Ureter (tissue), 1 donor: Measurements from ENCODE around the gene TMEM53. TPM values are rescaled to one million over a fixed set of nuclear protein-coding genes. Genes with fewer than 3 reads are reported as not detected.

Source experiments
- DNase-seq: peaks from one replicate; pipeline ENCODE4 v3.0.0-alpha.2; 2020; ENCODE audit warnings: low spot score
- total RNA-seq: library from RNA; stranded (reverse); gene quantifications from one replicate; pipeline ENCODE4 v1.2.4, GENCODE V29; 2023
- donor health status: DM: yes; HTN: yes; CAD: no.

The TMEM53 gene
- total RNA-seq, 1 donor from 2014 or later = 20.5 TPM

GRCh38 chr1:44628962-44629756 is 45.1 kb downstream of the TMEM53 start:
- no peak for DNase-seq

GRCh38 chr1:44625348-44625747 is 48.9 kb downstream of the TMEM53 start:
- DNase-seq = no peak

DNA sequence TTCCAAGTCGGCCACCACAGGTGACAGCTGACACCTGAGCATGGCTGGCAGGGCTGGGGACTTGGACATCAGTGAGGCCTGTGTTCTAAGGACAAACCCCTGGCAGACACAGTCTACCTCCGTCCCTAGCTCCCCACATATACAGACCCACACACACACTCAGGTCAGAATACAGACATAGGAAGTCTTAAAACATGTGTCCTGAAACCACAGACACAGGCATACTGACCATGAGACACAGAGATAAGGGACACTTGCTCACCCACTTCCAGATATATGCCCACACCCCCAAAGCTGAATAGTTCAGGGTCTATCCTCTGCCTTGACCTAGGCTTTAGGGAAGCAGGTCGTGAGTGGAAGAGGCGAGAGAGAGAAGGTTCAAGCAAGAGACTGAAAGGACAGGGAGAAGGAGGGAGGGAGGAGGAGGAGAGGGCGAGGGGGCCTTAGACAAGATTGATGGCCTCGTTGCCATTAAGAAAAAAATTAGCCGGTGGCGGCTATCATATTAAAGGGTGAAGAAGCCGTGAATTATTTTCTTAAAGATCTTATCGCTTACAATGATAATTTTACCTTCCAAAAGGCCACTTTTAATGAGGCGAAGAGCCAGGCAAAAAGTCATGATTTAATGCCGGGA is 49.9 kb downstream of the TMEM53 start:
- no peak for DNase-seq

DNA sequence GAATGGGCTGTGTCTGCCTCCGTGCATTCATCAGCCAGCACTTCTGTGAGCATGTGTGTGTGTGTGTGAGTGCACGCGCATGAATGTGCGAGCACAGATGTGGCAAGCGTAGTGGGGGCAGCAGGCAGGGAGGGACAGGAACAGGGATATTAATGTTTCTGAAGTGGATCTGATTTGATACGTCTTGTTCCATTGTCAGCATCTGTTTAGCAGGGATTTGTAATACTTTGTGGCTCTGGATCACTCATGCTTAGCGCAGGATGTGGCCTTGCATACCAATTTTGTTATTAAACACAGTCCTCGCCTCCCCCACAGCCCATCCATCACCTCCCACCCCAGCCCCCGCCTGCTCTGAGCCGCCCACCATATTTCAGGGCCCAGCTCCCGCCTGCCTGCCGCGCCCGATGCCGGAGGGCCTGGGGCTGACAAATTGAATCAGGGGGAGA is 52.4 kb downstream of the TMEM53 start:
- DNase-seq = no peak

GRCh38 chr1:44620072-44620471 is 54.2 kb downstream of the TMEM53 start:
- DNase-seq = no peak

DNA sequence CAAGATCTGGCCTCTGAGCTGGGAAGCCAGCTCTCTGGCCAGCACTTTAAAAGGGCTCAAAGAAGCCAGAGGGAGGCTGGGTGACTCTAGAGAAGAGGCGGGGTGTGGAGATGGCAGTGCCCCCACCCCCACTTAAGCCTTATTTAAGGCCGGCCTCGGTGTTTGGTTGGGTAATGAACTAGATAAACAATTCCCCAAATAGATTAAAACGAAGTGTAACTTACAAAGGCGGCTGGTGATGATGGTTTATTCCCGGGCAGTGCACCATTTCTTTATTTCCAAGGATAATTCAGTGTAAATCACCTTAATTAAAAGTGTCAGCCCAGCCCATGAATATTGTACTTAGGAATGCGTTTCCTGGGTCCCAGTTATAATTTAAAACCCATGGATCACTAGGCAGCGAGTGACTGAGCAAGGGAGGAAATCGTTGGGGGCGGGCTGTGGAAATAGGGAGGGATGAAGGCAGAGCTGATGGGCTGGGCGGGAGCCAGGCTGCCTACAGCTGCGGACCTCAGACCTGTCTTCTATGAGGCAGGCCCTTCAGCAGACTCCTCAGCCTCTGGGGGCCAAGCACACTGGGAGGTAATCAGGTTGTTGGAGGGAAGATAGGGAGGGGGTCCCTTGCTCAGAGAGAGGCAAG is 54.9 kb downstream of the TMEM53 start:
- DNase-seq = no peak

DNA sequence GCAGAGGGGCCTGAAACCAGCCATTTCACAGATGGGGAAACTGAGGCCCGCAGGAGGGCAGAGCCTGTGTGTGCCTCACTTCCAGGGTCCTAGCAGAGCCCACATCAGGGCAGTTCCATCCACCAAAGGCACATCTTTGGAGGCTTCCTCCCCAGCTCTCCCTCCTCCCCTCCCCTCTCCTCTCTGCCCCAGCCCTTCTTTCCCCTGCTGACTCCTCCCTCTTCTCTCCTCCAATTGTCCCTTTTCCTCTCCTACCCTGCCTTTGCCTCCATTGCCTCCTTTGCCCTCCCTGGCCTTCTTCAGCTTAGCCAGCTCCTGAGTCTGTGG is 56.6 kb downstream of the TMEM53 start:
- no peak for DNase-seq

GRCh38 chr1:44616991-44617702 is 57.1 kb downstream of the TMEM53 start:
- DNase-seq = no peak

DNA sequence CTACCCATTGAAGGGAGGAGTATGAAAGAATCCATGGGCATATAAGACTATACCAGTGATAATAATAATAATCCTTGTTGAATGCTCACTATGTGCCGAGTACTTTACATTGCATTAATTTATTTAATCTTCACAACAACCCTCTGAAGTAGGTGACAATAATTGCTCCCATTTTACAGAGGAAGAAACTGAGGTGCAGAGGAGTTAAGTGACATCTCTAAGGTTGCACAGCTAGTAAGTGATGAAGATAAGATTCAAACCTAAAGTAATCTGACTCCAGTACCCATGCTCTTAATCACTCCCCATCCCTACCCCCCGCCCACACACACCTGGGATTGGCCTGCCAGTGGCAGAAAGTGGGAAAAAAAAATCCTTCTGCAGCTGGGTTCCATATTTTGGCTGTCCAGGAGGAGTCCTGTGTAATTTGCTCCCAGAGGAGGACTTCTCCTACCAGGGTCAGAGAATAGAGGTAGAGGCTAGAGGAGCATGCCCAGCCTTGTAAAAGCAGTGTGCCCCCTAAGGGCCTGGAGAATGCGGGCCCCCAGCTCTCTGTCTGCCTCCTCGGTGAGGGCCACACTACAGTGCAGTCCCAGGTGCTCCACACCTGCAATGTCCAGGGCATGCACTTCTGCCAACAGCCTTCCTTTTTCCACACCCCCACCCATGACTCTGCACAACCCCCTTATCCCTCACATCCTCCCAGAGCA is 57.8 kb downstream of the TMEM53 start:
- no peak for DNase-seq

DNA sequence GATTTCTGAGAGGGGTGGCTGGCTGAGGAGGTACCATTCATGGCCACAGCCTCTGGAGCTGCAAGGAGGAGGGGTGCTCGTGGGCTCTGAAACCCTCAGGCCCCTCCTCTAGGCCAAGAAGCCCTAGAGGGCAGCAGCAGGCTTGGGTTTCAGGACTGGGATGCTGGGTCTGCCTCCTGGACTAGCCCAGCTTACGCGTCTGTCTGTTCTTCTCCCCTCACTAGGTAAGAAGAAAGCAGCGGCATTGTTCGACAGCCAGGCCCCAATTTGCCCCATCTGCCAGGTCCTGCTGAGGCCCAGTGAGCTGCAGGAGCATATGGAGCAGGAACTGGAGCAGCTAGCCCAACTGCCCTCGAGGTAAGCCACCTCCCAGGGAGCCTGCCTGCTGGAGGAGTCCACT is 60.3 kb downstream of the TMEM53 start:
- no peak for DNase-seq

DNA sequence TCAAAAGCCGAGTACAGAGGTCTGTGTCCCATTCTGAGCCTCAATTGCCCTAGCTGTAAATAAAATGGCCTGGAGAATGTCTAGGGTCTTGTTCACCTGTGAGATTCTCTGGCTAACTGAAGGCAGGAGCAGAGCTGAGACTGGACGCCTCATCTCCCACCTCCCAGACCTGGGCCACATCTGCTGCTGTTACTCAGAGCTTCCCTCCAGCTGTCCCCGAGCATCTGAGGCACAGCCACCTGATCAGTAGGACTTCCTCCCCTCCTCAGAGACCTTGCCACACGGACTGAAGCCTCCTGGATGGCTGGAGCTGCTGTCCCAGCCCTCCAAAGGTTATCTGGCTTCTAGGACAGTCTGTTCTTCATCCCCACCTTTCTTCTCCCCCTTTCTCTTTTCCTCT is 62.4 kb downstream of the TMEM53 start:
- DNase-seq = no peak

- DNase-seq = no peak
Measured at GRCh38 chr1:44611419-44611818, 62.9 kb downstream of the TMEM53 start.

GRCh38 chr1:44610527-44611148 is 63.6 kb downstream of the TMEM53 start:
- no peak for DNase-seq

DNA sequence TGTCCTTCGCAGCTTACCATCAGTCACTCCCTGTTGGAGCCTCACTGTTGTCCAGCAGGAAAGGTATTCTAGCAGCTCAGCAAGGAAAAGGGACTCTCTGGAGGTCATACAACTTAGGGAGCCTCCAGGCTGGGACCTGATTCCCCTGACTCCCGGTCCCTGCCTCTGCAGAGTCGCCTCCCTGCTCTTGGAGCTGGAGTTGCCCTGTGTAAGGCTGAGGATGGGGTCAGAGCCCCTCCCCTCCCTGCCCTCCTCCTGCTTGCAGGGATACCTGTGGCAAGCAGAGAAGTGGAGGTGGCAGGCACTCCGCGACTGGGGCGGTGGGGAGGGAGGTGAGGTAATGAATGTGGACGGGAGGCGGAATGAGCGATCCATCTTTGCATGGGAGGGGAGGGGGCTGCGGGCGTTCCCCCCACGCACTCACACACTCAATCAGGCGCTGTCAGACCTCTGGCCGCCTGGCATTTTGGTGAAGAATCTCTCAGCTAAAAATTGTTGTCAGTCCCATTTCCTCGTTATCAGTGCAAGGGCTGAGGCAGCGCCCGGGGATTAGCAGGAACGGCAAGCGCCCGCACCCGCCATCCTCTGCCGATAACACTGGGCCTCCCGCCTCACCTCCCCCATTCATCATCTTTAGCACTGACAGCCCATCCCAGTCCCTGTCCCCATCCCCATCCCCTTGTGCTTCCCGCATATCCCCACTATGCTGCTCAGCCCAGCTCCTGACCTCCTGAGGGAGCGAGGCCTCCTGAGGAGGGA is 64.3 kb downstream of the TMEM53 start:
- DNase-seq = no peak

- peak; percentile 66 for DNase-seq
Measured at GRCh38 chr1:44609412-44609767, 64.9 kb downstream of the TMEM53 start.

DNA sequence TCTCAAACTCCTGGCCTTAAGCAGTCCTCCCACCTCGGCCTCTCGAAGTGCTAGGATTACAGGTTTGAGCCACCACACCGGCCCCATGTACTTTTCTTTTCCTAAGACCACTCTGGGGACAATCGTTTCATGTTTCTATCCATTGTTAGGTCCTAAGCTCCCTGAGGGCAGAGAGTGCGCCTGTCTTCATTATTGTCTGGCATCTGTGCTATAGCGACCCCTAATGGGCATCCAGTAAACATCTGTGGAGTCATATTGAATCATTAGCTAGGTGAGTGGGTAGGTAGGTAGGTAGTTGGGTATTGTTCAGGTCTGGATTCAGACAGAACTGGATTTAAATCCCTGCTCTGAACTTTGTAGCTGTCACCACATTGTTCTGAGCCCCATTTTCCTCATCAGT is 66.1 kb downstream of the TMEM53 start:
- no peak for DNase-seq

GRCh38 chr1:44606701-44607281 is 67.5 kb downstream of the TMEM53 start:
- no peak for DNase-seq

- DNase-seq = no peak
Measured at GRCh38 chr1:44605914-44606615, 68.2 kb downstream of the TMEM53 start.

- no peak for DNase-seq
Measured at GRCh38 chr1:44604157-44604955, 69.9 kb downstream of the TMEM53 start.
